Brain microvascular endothelial cell (primary cell): ENCODE data around the gene CLIP2.

Source experiments
- DNase-seq: peaks from one replicate; pipeline ENCODE4 v3.0.0-alpha.2; 2020
- H3K27ac ChIP-seq: fragments of 250-450 bp; sonication (Bioruptor Pico); 2 replicates; pipeline ENCODE4 v1.5.1; 2020; ENCODE audit warnings: mild to moderate bottlenecking, moderate library complexity
- H3K27me3 ChIP-seq: fragments of 250-450 bp; sonication (Bioruptor Pico); replicated peaks from 2 replicates; pipeline ENCODE4 v1.5.1; 2020; ENCODE audit warnings: mild to moderate bottlenecking
- H3K36me3 ChIP-seq: fragments of 250-450 bp; sonication (Bioruptor Pico); replicated peaks from 2 replicates; pipeline ENCODE4 v1.5.1; 2020; ENCODE audit warnings: mild to moderate bottlenecking
- H3K4me3 ChIP-seq: 2 replicates; pipeline ENCODE4 v1.5.1; 2011; ENCODE audit warnings: low read depth, mild to moderate bottlenecking, control low read depth, low read length, moderate library complexity
- CTCF ChIP-seq: IDR thresholded peaks from 2 replicates; pipeline ENCODE4 v1.5.1; 2011; ENCODE audit warnings: low read depth, mild to moderate bottlenecking, moderate library complexity, low read length, control low read depth, inconsistent platforms; ENCODE audit errors: missing control alignments
- in situ Hi-C: cut with HindIII; loops from 2 replicates; pipeline ENCODE4 v1.10.0; 2017; ENCODE audit warnings: low sequenced_read_pairs, low pct_ligation_motif_present

The CLIP2 gene

GRCh38 chr7:74449809-74450397 lies 160.7 kb downstream of the CLIP2 start:
- Histone ChIP-seq H3K4me3 (no peak overlapping the region), H3K36me3 (no peaks in the 10 kb centered on the region), H3K27ac (no peak overlapping the region), H3K27me3 (no peaks in the 10 kb centered on the region)
- peak; percentile 89 for TF ChIP-seq CTCF
- peak; percentile 40 for DNase-seq
- in situ Hi-C loops, result no loop called here

- no peak for DNase-seq
- in situ Hi-C loops, result no loop called here
- H3K4me3 ChIP-seq, result peak overlapping the region; percentile 64
- TF ChIP-seq CTCF, result no peak
- H3K27ac ChIP-seq, result no peak overlapping the region
- no peaks in the 10 kb centered on the region for H3K36me3 ChIP-seq
- H3K27me3 ChIP-seq, result no peaks in the 10 kb centered on the region
Observed at GRCh38 chr7:74452748-74453321, 163.6 kb downstream of the CLIP2 start.

- Histone ChIP-seq H3K4me3 (peak within 1 kb of the TSS; percentile 64), H3K36me3 (no peaks in the 10 kb centered on the region), H3K27me3 (no peaks in the 10 kb centered on the region), H3K27ac (peak within 1 kb of the TSS; percentile 48)
- peak; percentile 67 for DNase-seq
- TF ChIP-seq CTCF, result no peak
- in situ Hi-C loops, result no loop called here
Observed at GRCh38 chr7:74453322-74454011, 164.3 kb downstream of the CLIP2 start, which contains the start of gene GTF2IRD1. Gene GTF2IRD1, plus strand, starts transcription at chr7:74453906. Its CDS starts 54,175 bp downstream, at chr7:74508081.

- H3K27ac ChIP-seq, result peak overlapping the region; percentile 13
- no peak for TF ChIP-seq CTCF
- peak overlapping the region; percentile 64 for H3K4me3 ChIP-seq
- no peaks in the 10 kb centered on the region for H3K27me3 ChIP-seq
- in situ Hi-C loops, result no loop called here
- DNase-seq, result no peak
- no peaks in the 10 kb centered on the region for H3K36me3 ChIP-seq
Observed at GRCh38 chr7:74454021-74454924, 165.1 kb downstream of the CLIP2 start.

GRCh38 chr7:74454925-74455288 lies 165.7 kb downstream of the CLIP2 start:
- no peak for DNase-seq
- H3K4me3 ChIP-seq, result peak overlapping the region; percentile 64
- no peak overlapping the region for H3K27ac ChIP-seq
- no peaks in the 10 kb centered on the region for H3K27me3 ChIP-seq
- no peaks in the 10 kb centered on the region for H3K36me3 ChIP-seq
- TF ChIP-seq CTCF, result no peak
- in situ Hi-C loops, result no loop called here
